A549 (cell line): ENCODE results near the gene PRELP.

ENCODE experiments used
- CTCF ChIP-seq: fragments of >200 bp; sonication (Bioruptor Twin); formaldehyde crosslinking; IDR thresholded peaks from 3 replicates; pipeline ENCODE4 v1.5.1; 2016
- EP300 ChIP-seq, 2 experiments: fragments of >200 bp; sonication (Bioruptor Twin); formaldehyde crosslinking; IDR thresholded peaks; 2 replicates in 1 of 2; 3 replicates in 1 of 2; pipeline ENCODE4 v1.6.1; 2016 to 2017
- JUN ChIP-seq, 2 experiments: fragments of >200 bp; sonication (Bioruptor Twin); formaldehyde crosslinking; IDR thresholded peaks; 2 replicates in 1 of 2; 3 replicates in 1 of 2; pipeline ENCODE4 v1.6.1; 2016 to 2017
- JUNB ChIP-seq: fragments of >200 bp; sonication (Bioruptor Twin); formaldehyde crosslinking; IDR thresholded peaks from 2 replicates; pipeline ENCODE4 v1.6.1; 2016
- MAFK ChIP-seq: fragments of 450-650 bp; IDR thresholded peaks from 2 replicates; pipeline ENCODE4 v1.6.1; 2014; ENCODE audit not compliant: partially characterized antibody
- MAX ChIP-seq: IDR thresholded peaks from 2 replicates; pipeline ENCODE4 v1.6.1; 2012
- POLR2A ChIP-seq: IDR thresholded peaks from 2 replicates; pipeline ENCODE4 v1.6.1; 2012; ENCODE audit warnings: mild to moderate bottlenecking, low read length
- USF2 ChIP-seq: fragments of 450-650 bp; IDR thresholded peaks from 2 replicates; pipeline ENCODE4 v1.6.1; 2014; ENCODE audit warnings: antibody characterized with exemption

- TF ChIP-seq CTCF = no peak
- no peak for TF ChIP-seq JUN (IDR thresholded peaks at IDR 0.05)
- TF ChIP-seq USF2 = no peak
- TF ChIP-seq JUNB = no peak
- TF ChIP-seq POLR2A = no peak
- TF ChIP-seq EP300 (IDR thresholded peaks at IDR 0.05) = no peak
- TF ChIP-seq MAFK = no peak
- TF ChIP-seq MAX = no peak
Measured at GRCh38 chr1:203451836-203452784, 23.5 kb upstream of the PRELP start.
